SH-SY5Y (cell line): ENCODE results near the gene TEPSIN.

ENCODE experiments used
- GATA2 ChIP-seq: IDR thresholded peaks from 2 replicates; pipeline ENCODE4 v1.6.1; 2011; ENCODE audit warnings: mild to moderate bottlenecking, low read depth, low read length
- GATA3 ChIP-seq: IDR thresholded peaks from 2 replicates; pipeline ENCODE4 v1.6.1; 2011; ENCODE audit warnings: low read depth, mild to moderate bottlenecking, low read length, moderate library complexity

TEPSIN gene

GRCh38 chr17:81213978-81214377, 24.9 kb downstream of the TEPSIN start:
- TF ChIP-seq GATA2 (no peak), GATA3 (no peak)

- no peak for TF ChIP-seq GATA2
- no peak for TF ChIP-seq GATA3
These were observed 26.5 kb downstream of the TEPSIN start for GRCh38 chr17:81212365-81212764.

GRCh38 chr17:81210868-81211267, 28.0 kb downstream of the TEPSIN start:
- TF ChIP-seq GATA3 (no peak), GATA2 (no peak)

GRCh38 chr17:81210466-81210865, 28.4 kb downstream of the TEPSIN start:
- TF ChIP-seq GATA3 (no peak), GATA2 (no peak)

GRCh38 chr17:81209141-81209540, 29.7 kb downstream of the TEPSIN start:
- TF ChIP-seq GATA3 (no peak), GATA2 (no peak)

GRCh38 chr17:81208651-81209050, 30.2 kb downstream of the TEPSIN start:
- TF ChIP-seq GATA3 (no peak), GATA2 (no peak)

- TF ChIP-seq GATA3 (no peak), GATA2 (no peak)
These were observed 31.0 kb downstream of the TEPSIN start for GRCh38 chr17:81207610-81208581.

GRCh38 chr17:81206657-81207056, 32.2 kb downstream of the TEPSIN start:
- TF ChIP-seq GATA2 (no peak), GATA3 (no peak)

GRCh38 chr17:81206166-81206565, 32.7 kb downstream of the TEPSIN start:
- TF ChIP-seq GATA2 (no peak), GATA3 (no peak)

- TF ChIP-seq GATA2 (no peak), GATA3 (no peak)
These were observed 34.3 kb downstream of the TEPSIN start for GRCh38 chr17:81204578-81204977.

GRCh38 chr17:81203136-81203535, 35.7 kb downstream of the TEPSIN start:
- TF ChIP-seq GATA2: no peak
- TF ChIP-seq GATA3: no peak

- TF ChIP-seq GATA2 (no peak), GATA3 (no peak)
These were observed 36.5 kb downstream of the TEPSIN start for GRCh38 chr17:81202318-81202717.

- TF ChIP-seq GATA2 (peak; percentile 35; the same call in 1 of the 2 replicates), GATA3 (no peak)
These were observed 37.9 kb downstream of the TEPSIN start for GRCh38 chr17:81200695-81201580.

- TF ChIP-seq GATA2: no peak
- no peak for TF ChIP-seq GATA3
These were observed 38.7 kb downstream of the TEPSIN start for GRCh38 chr17:81200201-81200600.

- no peak for TF ChIP-seq GATA2
- TF ChIP-seq GATA3: no peak
These were observed 39.4 kb downstream of the TEPSIN start for GRCh38 chr17:81199482-81199830.

- TF ChIP-seq GATA2 (no peak), GATA3 (no peak)
These were observed 39.9 kb downstream of the TEPSIN start for GRCh38 chr17:81198826-81199481.
